Fibroblast of pulmonary artery (primary cell): Measurements from ENCODE around the gene UFM1.
"Not testable (repeated sequence)": the region's sequence is repeated elsewhere in the genome, so short reads cannot be mapped to it uniquely, and the experiment has no call there.

Experiments
- DNase-seq: peaks from one replicate; pipeline ENCODE4 v3.0.0-alpha.2; 2010; ENCODE audit warnings: low read depth
- H3K4me3 ChIP-seq: replicated peaks from 2 replicates; pipeline ENCODE4 v1.5.1; 2011; ENCODE audit warnings: low read depth, mild to moderate bottlenecking, control low read depth, low read length, moderate library complexity
- CTCF ChIP-seq: IDR thresholded peaks from 2 replicates; pipeline ENCODE4 v1.5.1; 2011; ENCODE audit warnings: mild to moderate bottlenecking, control low read depth, low read length, inconsistent platforms; ENCODE audit errors: missing control alignments

The UFM1 gene

GRCh38 chr13:38349390-38350113 lies at the start of gene UFM1:
UFM1 (plus strand) TSS chr13:38349851; CDS start chr13:38349920, 69 bp downstream.
- TF ChIP-seq CTCF: no peak
- DNase-seq: peak; percentile 97
- H3K4me3 ChIP-seq: peak within 1 kb of the TSS; percentile 88

GRCh38 chr13:38301236-38301635 lies 48.4 kb upstream of the UFM1 start:
- no peak overlapping the region for H3K4me3 ChIP-seq
- DNase-seq: no peak
- no peak for TF ChIP-seq CTCF

DNA sequence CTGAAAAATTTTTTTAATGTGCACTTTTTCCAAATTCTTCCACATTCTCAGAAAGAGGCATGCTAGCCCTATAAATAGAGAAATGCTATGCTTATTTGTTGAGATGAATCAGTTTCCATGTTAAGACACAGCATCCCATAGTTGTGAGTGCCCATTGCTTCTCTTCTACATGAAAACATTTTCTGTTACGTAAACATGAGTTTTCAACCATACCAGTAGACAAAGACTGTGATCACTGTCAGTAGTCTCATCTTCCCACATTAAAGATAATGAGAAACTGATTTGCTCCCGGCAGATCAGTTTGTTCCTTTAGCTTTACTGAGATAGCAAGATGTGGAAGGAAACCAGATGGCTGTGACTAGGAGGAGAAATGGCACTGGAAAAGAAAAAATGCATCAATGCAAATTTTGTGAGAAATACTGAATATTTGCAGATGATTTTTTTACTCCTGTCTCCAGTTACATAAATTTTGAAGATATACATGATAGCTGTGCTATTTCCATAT lies 45.8 kb upstream of the UFM1 start:
- no peak overlapping the region for H3K4me3 ChIP-seq
- TF ChIP-seq CTCF: no peak
- no peak for DNase-seq

- TF ChIP-seq CTCF: no peak
- peak; percentile 53 for DNase-seq
- no peak overlapping the region for H3K4me3 ChIP-seq
Observed at GRCh38 chr13:38308736-38309135, 40.9 kb upstream of the UFM1 start.

- no peak for DNase-seq
- no peak overlapping the region for H3K4me3 ChIP-seq
- no peak for TF ChIP-seq CTCF
Observed at GRCh38 chr13:38309397-38309796, 40.3 kb upstream of the UFM1 start.

- not testable (repeated sequence) for DNase-seq, H3K4me3 ChIP-seq
Observed at GRCh38 chr13:38311175-38311574, 38.5 kb upstream of the UFM1 start.

DNA sequence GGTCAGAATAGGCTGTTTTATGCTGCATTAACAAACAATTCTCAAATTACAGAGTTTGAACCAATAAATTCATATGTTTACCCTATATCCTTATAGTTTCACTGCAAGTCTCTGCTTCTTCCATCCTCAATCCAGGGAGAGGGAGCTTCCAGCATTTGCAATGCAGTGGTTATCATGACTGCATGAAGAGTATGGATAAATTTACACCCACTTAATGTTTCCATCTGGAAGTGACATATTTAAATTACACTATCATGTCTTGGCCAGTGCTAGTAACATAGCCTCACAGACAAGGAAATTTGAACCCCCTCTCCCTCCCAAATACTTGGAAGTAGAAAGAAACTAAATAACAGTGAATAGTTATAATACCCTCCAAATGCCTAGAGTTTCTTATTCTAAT lies 33.5 kb upstream of the UFM1 start:
- DNase-seq: no peak
- no peak overlapping the region for H3K4me3 ChIP-seq
- TF ChIP-seq CTCF: no peak
